ENCODE results near the gene TTL.
A peak's percentile ranks its signal among the peaks of the same experiment; 100 is the strongest.
"Not testable (repeated sequence)": the region's sequence is repeated elsewhere in the genome, so short reads cannot be mapped to it uniquely, and the experiment has no call there.

Gene TTL

GRCh38 chr2:112481528-112482233 is at the start of gene TTL:
TSS of gene TTL (plus strand) at chr2:112482156. CDS start at chr2:112482345, 189 bp downstream.
- DNase-seq (ENCODE audit: low read depth, low spot score) = peak; percentile 22

- DNase-seq (ENCODE audit: low read depth, low spot score) = not testable (repeated sequence)
These were observed 49.6 kb upstream of the TTL start for GRCh38 chr2:112432390-112432734.

GRCh38 chr2:112432735-112433479 is 49.0 kb upstream of the TTL start:
- not testable (repeated sequence) for DNase-seq (ENCODE audit: low read depth, low spot score)

- DNase-seq (ENCODE audit: low read depth, low spot score) = peak; percentile 45
These were observed 48.5 kb upstream of the TTL start, which contains the start of gene RGPD8 for GRCh38 chr2:112433480-112433879. TSS of gene RGPD8 (minus strand) at chr2:112433645. CDS start at chr2:112433453, 192 bp downstream.

GRCh38 chr2:112433932-112434730 is 47.8 kb upstream of the TTL start:
- DNase-seq (ENCODE audit: low read depth, low spot score) = no peak

GRCh38 chr2:112434890-112435715 is 46.9 kb upstream of the TTL start:
- DNase-seq (ENCODE audit: low read depth, low spot score) = not testable (repeated sequence)

- not testable (repeated sequence) for DNase-seq (ENCODE audit: low read depth, low spot score)
These were observed 46.1 kb upstream of the TTL start for GRCh38 chr2:112435716-112436431.

GRCh38 chr2:112436993-112437392 is 45.0 kb upstream of the TTL start:
- not testable (repeated sequence) for DNase-seq (ENCODE audit: low read depth, low spot score)

- not testable (repeated sequence) for DNase-seq (ENCODE audit: low read depth, low spot score)
These were observed 44.5 kb upstream of the TTL start for GRCh38 chr2:112437405-112437831.

GRCh38 chr2:112438603-112439261 is 43.2 kb upstream of the TTL start:
- not testable (repeated sequence) for DNase-seq (ENCODE audit: low read depth, low spot score)

GRCh38 chr2:112444256-112444655 is 37.7 kb upstream of the TTL start:
- not testable (repeated sequence) for DNase-seq (ENCODE audit: low read depth, low spot score)

GRCh38 chr2:112449854-112450253 is 32.1 kb upstream of the TTL start:
- DNase-seq (ENCODE audit: low read depth, low spot score) = no peak

GRCh38 chr2:112451317-112451716 is 30.6 kb upstream of the TTL start:
- DNase-seq (ENCODE audit: low read depth, low spot score) = no peak

- DNase-seq (ENCODE audit: low read depth, low spot score) = no peak
These were observed 27.4 kb upstream of the TTL start for GRCh38 chr2:112454586-112454985.

- no peak for DNase-seq (ENCODE audit: low read depth, low spot score)
These were observed 22.6 kb upstream of the TTL start for GRCh38 chr2:112459372-112459771.

GRCh38 chr2:112462178-112462577 is 19.8 kb upstream of the TTL start:
- no peak for DNase-seq (ENCODE audit: low read depth, low spot score)

GRCh38 chr2:112463256-112463655 is 18.7 kb upstream of the TTL start:
- no peak for DNase-seq (ENCODE audit: low read depth, low spot score)

GRCh38 chr2:112465382-112465781 is 16.6 kb upstream of the TTL start:
- no peak for DNase-seq (ENCODE audit: low read depth, low spot score)

- no peak for DNase-seq (ENCODE audit: low read depth, low spot score)
These were observed 9.3 kb upstream of the TTL start for GRCh38 chr2:112472547-112473263.

Data from brain pericyte (primary cell).